HepG2 (cell line): ENCODE results near the gene FLVCR1. TPM values are rescaled to one million over a fixed set of nuclear protein-coding genes. Genes with fewer than 3 reads are reported as not detected.

Source experiments
- ATAC-seq: fragments of 200-7000 bp; cut with Tn5 transposase; 3 replicates; pipeline ENCODE4 v1.9.1; 2020; ENCODE audit warnings: mild to moderate bottlenecking, moderate library complexity
- BruUV-seq: library from RNA; stranded (reverse); fragments of 400-500 nt; replicated peaks from 2 replicates; lab custom pipeline; 2021; lab: Mats Ljungman, UMichigan
- CTCF ChIA-PET: fragments of 300-600 bp; formaldehyde crosslinking; extraction: SDS; loops from one replicate; lab custom pipeline; 2021; ENCODE audit warnings: low total read pairs, inconsistent platforms, low intra/inter-chr PET ratio; lab: Yijun Ruan, JAX
- POLR2A ChIA-PET: fragments of 350-600 bp; sonication (Branson Sonifier 250); formaldehyde crosslinking; loops from one replicate; lab custom pipeline; 2020; ENCODE audit warnings: antibody characterized with exemption, inconsistent platforms; lab: Yijun Ruan, JAX
- DNase-seq: peaks from one replicate; pipeline ENCODE4 v3.0.0-alpha.2; 2015; ENCODE audit warnings: low spot score
- FAIRE-seq: peaks from 3 replicates; lab custom pipeline; 2011; peaks lifted over from hg19 to GRCh38; lab: Jason Lieb, UNC
- H2AFZ ChIP-seq: one replicate; pipeline ENCODE4 v1.6.1; 2011; ENCODE audit warnings: low read length, inconsistent platforms
- H3K27ac ChIP-seq: fragments of 300-600 bp; 3 replicates; pipeline ENCODE4 v1.8.0; 2011; ENCODE audit warnings: mixed run types, mild to moderate bottlenecking, mixed read lengths, low read length, inconsistent platforms; ENCODE audit not compliant: insufficient read depth; ENCODE audit errors: extremely low read length
- H3K27me3 ChIP-seq, 2 experiments: fragments of 200-600 bp in 1 of 2; 2 replicates in 1 of 2; 3 replicates in 1 of 2; pipeline versions ENCODE4 v1.6.0 to v1.8.0; 2011; ENCODE audit warnings: low read length in 2 of 2, mild to moderate bottlenecking in 2 of 2, moderate library complexity in 2 of 2, inconsistent platforms in 1 of 2; ENCODE audit not compliant: insufficient read depth in 2 of 2, control insufficient read depth in 1 of 2
- H3K36me3 ChIP-seq, 2 experiments: fragments of 200-600 bp in 1 of 2; replicated peaks in 1 of 2; 2 replicates in 1 of 2; 3 replicates in 1 of 2; pipeline versions ENCODE4 v1.5.1 to v1.8.0; 2011; ENCODE audit warnings: low read length in 2 of 2, inconsistent platforms in 1 of 2; ENCODE audit not compliant: insufficient read depth in 2 of 2, control insufficient read depth in 1 of 2
- H3K4me1 ChIP-seq: 2 replicates; pipeline ENCODE4 v1.5.1; 2012; ENCODE audit warnings: low read length, inconsistent platforms; ENCODE audit not compliant: insufficient read depth
- H3K4me2 ChIP-seq: 2 replicates; pipeline ENCODE4 v1.6.0; 2011; ENCODE audit warnings: low read depth, low read length, inconsistent platforms
- H3K4me3 ChIP-seq, 3 experiments: fragments of 200-600 bp in 1 of 3; sonication (generic), shearing (Covaris generic) in 1 of 3; replicated peaks in 1 of 3; 2 replicates each; pipeline ENCODE4 v1.5.1; 2011 to 2016; ENCODE audit warnings: low read length in 3 of 3, inconsistent platforms in 2 of 3, low read depth in 2 of 3, mild to moderate bottlenecking in 2 of 3, control low read depth in 1 of 3, mixed read lengths in 1 of 3; ENCODE audit not compliant: insufficient read depth in 1 of 3
- H3K79me2 ChIP-seq: one replicate; pipeline ENCODE4 v1.6.1; 2011; ENCODE audit warnings: low read length, inconsistent platforms; ENCODE audit not compliant: insufficient read depth
- H3K9ac ChIP-seq: 2 replicates; pipeline ENCODE4 v1.6.0; 2011; ENCODE audit warnings: mild to moderate bottlenecking, low read depth, low read length, inconsistent platforms; ENCODE audit not compliant: insufficient read depth
- H3K9me3 ChIP-seq: 2 replicates; pipeline ENCODE4 v1.5.1; 2012; ENCODE audit warnings: mild to moderate bottlenecking, low read length
- H4K20me1 ChIP-seq: 2 replicates; pipeline ENCODE4 v1.6.0; 2011; ENCODE audit warnings: inconsistent platforms, mild to moderate bottlenecking, low read length, moderate library complexity; ENCODE audit not compliant: insufficient read depth
- ATF2 ChIP-seq: sonication (generic); formaldehyde crosslinking; IDR thresholded peaks from 2 replicates; pipeline ENCODE4 v1.4.0; 2020; ENCODE audit warnings: missing genetic modification reagents
- DDIT3 ChIP-seq: sonication (generic); formaldehyde crosslinking; IDR thresholded peaks from 2 replicates; pipeline ENCODE4 v1.4.0; 2020; ENCODE audit warnings: mild to moderate bottlenecking, missing genetic modification reagents
- EP300 ChIP-seq, 3 experiments: sonication (generic) in 1 of 3; formaldehyde crosslinking in 1 of 3; IDR thresholded peaks; 2 replicates each; pipeline versions ENCODE4 v1.5.1 to v1.6.1; 2011 to 2020; ENCODE audit warnings: low read depth in 2 of 3, low read length in 2 of 3, borderline replicate concordance in 1 of 3, improper control_type of control experiment in 1 of 3, mild to moderate bottlenecking in 1 of 3, missing genetic modification reagents in 1 of 3, moderate library complexity in 1 of 3
- MIER3 ChIP-seq: IDR thresholded peaks from 2 replicates; pipeline ENCODE4 v1.6.1; 2016; ENCODE audit warnings: missing compliant biosample characterization, borderline replicate concordance
- POGK ChIP-seq: sonication (generic); formaldehyde crosslinking; conservative IDR thresholded peaks from 2 replicates; pipeline ENCODE4 v1.8.0; 2022; ENCODE audit warnings: mild to moderate bottlenecking, moderate library complexity, missing genetic modification reagents
- RCOR2 ChIP-seq: IDR thresholded peaks from 2 replicates; pipeline ENCODE4 v1.6.1; 2016; ENCODE audit warnings: missing biosample characterization, missing genetic modification reagents
- SMAD1 ChIP-seq: sonication (generic); formaldehyde crosslinking; IDR thresholded peaks from 2 replicates; pipeline ENCODE4 v1.4.0; 2020; ENCODE audit warnings: missing genetic modification reagents, low read depth, mild to moderate bottlenecking, borderline replicate concordance
- XRCC5 ChIP-seq: fragments of 200-400 bp; formaldehyde crosslinking; optimal IDR thresholded peaks from 2 replicates; pipeline ENCODE3; 2017; ENCODE audit warnings: mild to moderate bottlenecking, low read length
- ZNF672 ChIP-seq: sonication (generic); formaldehyde crosslinking; IDR thresholded peaks from 2 replicates; pipeline ENCODE4 v1.8.1; 2022; ENCODE audit warnings: missing genetic modification reagents
- ZSCAN12 ChIP-seq: sonication (generic); formaldehyde crosslinking; IDR thresholded peaks from 2 replicates; pipeline ENCODE4 v1.9.0; 2021; ENCODE audit warnings: mild to moderate bottlenecking, missing genetic modification reagents
- ZSCAN30 ChIP-seq: sonication (generic); formaldehyde crosslinking; IDR thresholded peaks from 2 replicates; pipeline ENCODE4 v1.5.0; 2020; ENCODE audit warnings: mild to moderate bottlenecking, missing genetic modification reagents
- WGBS: methylation state at CpG from one replicate; pipeline ENCODE4 v1.1.6; 2017; ENCODE audit warnings: low lambda C conversion rate; 5-methylcytosine and 5-hydroxymethylcytosine counted together
- in situ Hi-C: cut with HindIII; loops from 2 replicates; pipeline ENCODE4 v1.10.0; 2017; ENCODE audit warnings: low pct_unique_long_range_greater_than_20kb; ENCODE audit not compliant: extremely low pct_ligation_motif_present
- intact Hi-C: fragments of 100-400 bp; cut with micrococcal nuclease; formaldehyde crosslinking; loops from one replicate; pipeline ENCODE4 v1.10.0; 2022; ENCODE audit not compliant: unreplicated experiment
- polyA plus RNA-seq, 8 experiments: library from polyadenylated mRNA; depleted of rRNA in 3 of 8; stranded (reverse) in 7 of 8; unstranded in 1 of 8; fragments of >200 nt; fragmentation: Illumina TruSeq in 4 of 8; extraction: Trizol in 4 of 8; gene quantifications; 2 replicates each; pipeline versions ENCODE4 v1.2.1 to v1.2.3, GENCODE V29; 2011 to 2016; ENCODE audit warnings: low read depth in 4 of 8, missing spikeins in 1 of 8, mixed read lengths in 1 of 8; ENCODE audit not compliant: insufficient read depth in 1 of 8
- total RNA-seq, 5 experiments: library from RNA; depleted of rRNA; stranded (reverse); fragments of >200 nt; fragmentation: Illumina TruSeq; extraction: Trizol; gene quantifications; 2 replicates each; pipeline ENCODE4 v1.2.3, GENCODE V29; 2016; ENCODE audit warnings: low read depth in 1 of 5
- TF ChIP-seq, protein P1 (sequence below): sonication (generic); formaldehyde crosslinking; IDR thresholded peaks from 2 replicates; pipeline ENCODE4 v1.4.0; 2020; ENCODE audit warnings: missing genetic modification reagents

The FLVCR1 gene
- total and polyA plus RNA-seq, 2 of the 13 experiments (the other 11 are each of a cell fraction or from before 2014, with no cell fraction given): 14.8 to 39.8 TPM

GRCh38 chr1:212816567-212817278 is 41.4 kb upstream of the FLVCR1 start (continued):
- TF ChIP-seq ATF2 (CRISPR knock-in tag): peak; percentile 59; the same call in 1 of the 2 replicates
- TF ChIP-seq ZSCAN30: 0 out of 2 replicates have a peak, but pooled peaks have one; percentile 6
- no peak for TF ChIP-seq XRCC5
- no peak for TF ChIP-seq ZSCAN12 (CRISPR knock-in tag)
- no peak for TF ChIP-seq POGK (CRISPR knock-in tag)

- FAIRE-seq: no peak
- TF ChIP-seq EP300 (IDR thresholded peaks at IDR 0.05; ENCODE audit: low read depth in 2 of 2, low read length in 2 of 2): peak in 1 of 2 experiments; percentile 7; a peak in 1 of 4 replicates
- no peak for TF ChIP-seq EP300 (CRISPR knock-in tag; IDR thresholded peaks at IDR 0.05; ENCODE audit: borderline replicate concordance)
- no peak for TF ChIP-seq RCOR2 (CRISPR knock-in tag)
- no peak for TF ChIP-seq ZNF672
- TF ChIP-seq MIER3: no peak
- no peak for TF ChIP-seq DDIT3
- TF ChIP-seq, protein P1, sequence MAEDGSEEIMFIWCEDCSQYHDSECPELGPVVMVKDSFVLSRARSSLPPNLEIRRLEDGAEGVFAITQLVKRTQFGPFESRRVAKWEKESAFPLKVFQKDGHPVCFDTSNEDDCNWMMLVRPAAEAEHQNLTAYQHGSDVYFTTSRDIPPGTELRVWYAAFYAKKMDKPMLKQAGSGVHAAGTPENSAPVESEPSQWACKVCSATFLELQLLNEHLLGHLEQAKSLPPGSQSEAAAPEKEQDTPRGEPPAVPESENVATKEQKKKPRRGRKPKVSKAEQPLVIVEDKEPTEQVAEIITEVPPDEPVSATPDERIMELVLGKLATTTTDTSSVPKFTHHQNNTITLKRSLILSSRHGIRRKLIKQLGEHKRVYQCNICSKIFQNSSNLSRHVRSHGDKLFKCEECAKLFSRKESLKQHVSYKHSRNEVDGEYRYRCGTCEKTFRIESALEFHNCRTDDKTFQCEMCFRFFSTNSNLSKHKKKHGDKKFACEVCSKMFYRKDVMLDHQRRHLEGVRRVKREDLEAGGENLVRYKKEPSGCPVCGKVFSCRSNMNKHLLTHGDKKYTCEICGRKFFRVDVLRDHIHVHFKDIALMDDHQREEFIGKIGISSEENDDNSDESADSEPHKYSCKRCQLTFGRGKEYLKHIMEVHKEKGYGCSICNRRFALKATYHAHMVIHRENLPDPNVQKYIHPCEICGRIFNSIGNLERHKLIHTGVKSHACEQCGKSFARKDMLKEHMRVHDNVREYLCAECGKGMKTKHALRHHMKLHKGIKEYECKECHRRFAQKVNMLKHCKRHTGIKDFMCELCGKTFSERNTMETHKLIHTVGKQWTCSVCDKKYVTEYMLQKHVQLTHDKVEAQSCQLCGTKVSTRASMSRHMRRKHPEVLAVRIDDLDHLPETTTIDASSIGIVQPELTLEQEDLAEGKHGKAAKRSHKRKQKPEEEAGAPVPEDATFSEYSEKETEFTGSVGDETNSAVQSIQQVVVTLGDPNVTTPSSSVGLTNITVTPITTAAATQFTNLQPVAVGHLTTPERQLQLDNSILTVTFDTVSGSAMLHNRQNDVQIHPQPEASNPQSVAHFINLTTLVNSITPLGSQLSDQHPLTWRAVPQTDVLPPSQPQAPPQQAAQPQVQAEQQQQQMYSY (CRISPR knock-in tag): no peak
- no peak for TF ChIP-seq SMAD1 (CRISPR knock-in tag)
Observed at GRCh38 chr1:212819726-212820125, 38.3 kb upstream of the FLVCR1 start.

More at GRCh38 chr1:212819726-212820125, 38.3 kb upstream of the FLVCR1 start:
- intact Hi-C loops: loop anchor here (10.0 kb wide), 2 partner anchors 95 to 175 kb away; no protein-coding TSS in a partner anchor
- WGBS: 31% methylated on average over 5 of the region's 5 CpGs
- peak overlapping the region; percentile 20; the same call in 1 of the 2 replicates for H3K4me2 ChIP-seq
- CTCF ChIA-PET: no interaction called here
- H3K4me1 ChIP-seq: peaks cover 75% of the 10 kb centered on the region
- no peaks in the 10 kb centered on the region for H3K79me2 ChIP-seq
- no peak overlapping the region for H3K4me3 ChIP-seq
- H3K36me3 ChIP-seq: no peaks in the 10 kb centered on the region
- no peaks in the 10 kb centered on the region for H3K9me3 ChIP-seq
- ATAC-seq (no peak), DNase-seq (no peak)
- no peaks in the 10 kb centered on the region for H4K20me1 ChIP-seq
- POLR2A ChIA-PET: interaction anchor here (1.2 to 4.3 kb wide), 5 partner anchors 8 to 111 kb away, joined by 3 to 32 read pairs (median 7); partner anchors contain the start of genes FLVCR1, NSL1 and TATDN3
- no peaks in the 10 kb centered on the region for H3K27me3 ChIP-seq
- H3K9ac ChIP-seq: no peak overlapping the region
- H3K27ac ChIP-seq: peak overlapping the region; percentile 43
- in situ Hi-C loops: loop anchor here (5.0 to 10.0 kb wide), 2 partner anchors 38 to 175 kb away; partner anchors contain the start of gene FLVCR1
- H2AFZ ChIP-seq: no peak overlapping the region
- no TSS peak for BruUV-seq
